IPS DF 4.7 (cell line): Measurements from ENCODE around the gene GRAMD1A.
"Not testable (repeated sequence)": the region's sequence is repeated elsewhere in the genome, so short reads cannot be mapped to it uniquely, and the experiment has no call there.

Experiments used
- DNase-seq: peaks from one replicate; pipeline ENCODE4 v3.0.0-alpha.2; 2013; ENCODE audit warnings: low spot score; ENCODE audit errors: extremely low read depth

GRAMD1A gene

DNA sequence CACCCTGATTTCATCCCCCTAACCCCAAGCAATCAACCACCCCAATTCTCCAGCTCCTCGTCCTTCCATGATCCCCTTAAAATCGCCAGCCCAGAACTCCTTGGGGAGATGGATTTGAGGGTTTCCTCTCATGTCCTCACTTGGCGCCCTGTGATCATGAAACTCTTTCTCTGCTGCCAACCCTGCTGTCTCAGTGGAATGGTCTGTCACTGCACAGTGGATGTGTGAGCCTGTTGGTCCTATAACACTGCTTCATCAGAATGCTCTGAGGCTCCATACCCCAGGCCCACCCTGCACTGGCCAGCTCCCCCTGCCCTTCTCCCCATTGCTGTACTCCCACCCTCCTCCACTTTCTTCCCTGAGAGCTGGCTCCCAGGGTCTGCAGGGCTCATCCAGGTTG lies 23.5 kb upstream of the GRAMD1A start:
- DNase-seq: no peak

DNA sequence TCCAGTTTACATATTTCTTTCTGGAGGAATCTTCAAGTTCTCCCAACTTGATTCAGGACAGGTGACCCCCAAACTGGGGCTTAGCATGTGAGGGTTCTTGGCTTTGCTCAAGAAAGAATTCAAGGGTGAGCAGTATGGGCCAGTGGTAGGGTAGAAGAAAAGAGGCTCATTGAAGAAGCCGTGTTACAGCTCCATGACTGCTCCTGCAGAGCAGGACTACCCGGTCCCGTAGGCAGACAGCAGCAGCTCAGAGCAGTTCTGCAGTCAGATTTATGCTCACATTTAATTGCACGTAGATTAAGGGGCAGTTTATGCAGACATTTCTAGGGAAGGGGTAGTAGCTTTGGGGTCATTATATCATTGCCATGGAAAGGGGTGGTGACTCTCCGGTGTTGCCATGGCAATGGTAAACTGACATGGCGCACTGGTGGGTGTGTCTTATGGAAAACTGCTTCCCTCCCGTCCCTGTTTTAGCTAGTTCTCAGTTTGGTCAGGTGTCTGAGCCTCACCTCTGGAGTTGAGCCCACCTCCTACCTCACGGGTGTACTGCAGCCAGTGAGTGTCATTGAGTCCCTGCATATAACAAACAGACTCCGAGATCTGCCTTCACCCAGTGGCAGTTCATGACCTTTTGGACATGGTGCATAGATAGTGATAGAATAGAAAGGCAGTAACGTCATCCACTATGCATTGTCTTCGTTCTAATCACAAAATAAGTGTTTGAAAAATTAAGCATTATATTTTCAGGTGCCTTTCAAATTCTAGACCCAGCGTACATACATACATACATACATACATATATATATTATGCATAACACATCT lies 20.1 kb upstream of the GRAMD1A start:
- no peak for DNase-seq

GRCh38 chr19:34982275-34982674 lies 17.8 kb upstream of the GRAMD1A start:
- no peak for DNase-seq

DNA sequence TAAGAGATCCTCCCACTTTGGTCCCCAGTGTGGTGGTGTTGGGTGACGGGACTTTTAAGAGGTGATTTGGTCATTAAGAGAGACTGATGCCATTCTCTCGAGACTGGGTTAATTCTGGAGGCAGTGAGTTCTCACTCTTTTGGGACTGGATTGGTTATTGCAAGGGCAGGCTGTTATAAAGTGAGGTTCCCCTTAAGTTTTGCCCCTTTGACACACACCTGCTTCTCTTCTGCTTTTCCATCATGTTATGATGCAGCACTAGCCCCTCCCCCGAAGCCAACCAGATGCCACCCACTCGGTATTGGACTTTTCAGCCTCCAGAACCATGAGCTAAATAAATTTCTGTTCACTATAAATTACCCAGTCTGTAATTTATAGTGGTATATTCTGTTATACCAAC lies 16.3 kb upstream of the GRAMD1A start:
- DNase-seq: no peak

- DNase-seq: no peak
Measured at GRCh38 chr19:34984287-34984686, 15.8 kb upstream of the GRAMD1A start.

DNA sequence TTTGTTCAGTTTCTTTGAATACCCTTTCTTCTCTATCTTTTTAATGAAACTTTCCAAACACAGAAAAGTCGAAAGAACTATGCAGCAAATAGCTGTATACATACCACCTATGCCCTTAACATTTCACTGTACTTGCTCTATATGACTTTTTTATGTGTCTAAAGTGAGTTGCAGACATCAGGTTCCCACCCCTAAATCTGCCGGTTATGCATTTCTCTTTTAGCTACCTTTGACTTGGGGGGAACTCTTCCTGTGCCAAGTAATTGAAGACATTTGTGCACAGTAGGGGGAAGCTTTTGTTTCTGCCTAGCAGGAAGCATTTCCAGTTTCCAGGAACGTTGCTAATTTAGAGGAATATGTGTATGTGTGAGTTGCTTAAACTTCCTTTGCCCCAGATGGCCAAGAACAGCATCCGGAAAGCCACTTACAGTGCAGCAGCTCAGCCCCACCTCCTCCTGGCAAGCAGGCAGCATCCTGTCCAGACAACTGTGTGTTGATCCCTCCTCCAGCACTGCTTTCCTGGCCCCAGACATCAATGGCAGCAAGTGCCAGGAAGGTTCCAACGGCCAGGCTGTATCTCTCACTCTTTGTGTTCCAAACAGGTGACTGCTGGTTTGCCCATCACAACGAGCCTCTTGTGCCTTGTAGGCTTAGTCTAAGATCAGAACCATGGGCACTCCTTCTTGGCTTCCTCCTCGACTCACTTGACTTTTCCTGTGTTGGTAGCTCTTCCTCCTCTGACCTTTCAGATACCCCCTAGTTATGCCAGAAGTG lies 14.7 kb upstream of the GRAMD1A start:
- DNase-seq: no peak

GRCh38 chr19:34988119-34988518 lies 12.0 kb upstream of the GRAMD1A start:
- DNase-seq: no peak

- DNase-seq: no peak
Measured at GRCh38 chr19:34989298-34989697, 10.8 kb upstream of the GRAMD1A start.

GRCh38 chr19:34990578-34991192 lies 9.4 kb upstream of the GRAMD1A start:
- no peak for DNase-seq

DNA sequence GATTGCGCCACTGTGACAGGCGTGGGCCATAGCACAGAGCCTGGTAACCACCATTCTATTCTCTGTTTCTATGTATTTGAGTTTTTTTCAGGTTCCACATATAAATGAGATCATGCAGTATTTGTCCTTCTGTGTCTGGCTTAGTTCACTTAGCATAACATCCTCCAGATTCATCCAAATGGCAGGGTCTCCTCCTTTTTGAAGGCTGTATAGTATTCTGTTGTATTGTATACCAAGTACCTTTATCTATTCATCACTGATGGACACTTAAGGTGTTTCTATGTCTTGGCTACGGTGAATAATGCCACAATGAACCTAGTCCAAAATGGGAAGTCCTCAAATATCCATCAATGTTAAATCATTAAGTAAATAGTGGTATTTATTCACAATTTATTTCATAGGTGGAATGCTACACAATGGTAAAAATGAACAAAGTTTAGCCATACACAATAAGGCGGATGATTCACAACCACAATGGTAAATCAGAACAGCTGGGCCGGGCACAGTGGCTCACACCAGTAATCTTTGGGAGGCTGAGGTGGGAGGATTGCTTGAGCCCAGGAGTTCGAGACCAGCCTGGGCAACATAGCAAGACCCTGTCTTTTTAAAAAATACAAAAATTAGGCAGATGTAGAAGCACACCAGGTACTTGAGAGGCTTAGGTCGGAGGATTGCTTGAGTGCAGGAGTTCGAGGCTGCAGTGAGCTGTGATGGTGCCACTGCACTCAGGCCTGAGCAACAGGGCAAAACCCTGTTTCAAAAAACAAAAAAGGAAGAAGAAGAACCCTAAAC lies 8.4 kb upstream of the GRAMD1A start:
- no peak for DNase-seq

DNA sequence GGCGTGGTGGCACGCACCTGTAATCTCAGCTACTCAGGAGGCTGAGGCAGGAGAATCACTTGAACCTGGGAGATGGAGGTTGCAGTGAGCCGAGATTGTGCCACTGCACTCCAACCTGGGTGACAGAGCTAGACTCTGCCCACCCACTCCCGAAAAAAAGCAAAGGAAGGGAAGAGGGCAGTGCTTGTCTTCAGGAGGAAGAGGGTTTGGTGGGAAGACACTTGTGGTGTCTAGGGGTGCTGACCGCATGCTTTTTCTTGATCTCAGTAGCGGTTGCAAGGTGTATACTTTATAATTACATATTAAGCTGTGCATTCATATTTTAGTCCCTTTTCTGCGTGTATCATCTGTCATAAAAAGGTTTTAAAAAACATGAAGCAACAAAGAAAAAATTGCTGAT lies 7.5 kb upstream of the GRAMD1A start:
- not testable (repeated sequence) for DNase-seq

GRCh38 chr19:34994286-34994642 lies 5.9 kb upstream of the GRAMD1A start:
- no peak for DNase-seq

DNA sequence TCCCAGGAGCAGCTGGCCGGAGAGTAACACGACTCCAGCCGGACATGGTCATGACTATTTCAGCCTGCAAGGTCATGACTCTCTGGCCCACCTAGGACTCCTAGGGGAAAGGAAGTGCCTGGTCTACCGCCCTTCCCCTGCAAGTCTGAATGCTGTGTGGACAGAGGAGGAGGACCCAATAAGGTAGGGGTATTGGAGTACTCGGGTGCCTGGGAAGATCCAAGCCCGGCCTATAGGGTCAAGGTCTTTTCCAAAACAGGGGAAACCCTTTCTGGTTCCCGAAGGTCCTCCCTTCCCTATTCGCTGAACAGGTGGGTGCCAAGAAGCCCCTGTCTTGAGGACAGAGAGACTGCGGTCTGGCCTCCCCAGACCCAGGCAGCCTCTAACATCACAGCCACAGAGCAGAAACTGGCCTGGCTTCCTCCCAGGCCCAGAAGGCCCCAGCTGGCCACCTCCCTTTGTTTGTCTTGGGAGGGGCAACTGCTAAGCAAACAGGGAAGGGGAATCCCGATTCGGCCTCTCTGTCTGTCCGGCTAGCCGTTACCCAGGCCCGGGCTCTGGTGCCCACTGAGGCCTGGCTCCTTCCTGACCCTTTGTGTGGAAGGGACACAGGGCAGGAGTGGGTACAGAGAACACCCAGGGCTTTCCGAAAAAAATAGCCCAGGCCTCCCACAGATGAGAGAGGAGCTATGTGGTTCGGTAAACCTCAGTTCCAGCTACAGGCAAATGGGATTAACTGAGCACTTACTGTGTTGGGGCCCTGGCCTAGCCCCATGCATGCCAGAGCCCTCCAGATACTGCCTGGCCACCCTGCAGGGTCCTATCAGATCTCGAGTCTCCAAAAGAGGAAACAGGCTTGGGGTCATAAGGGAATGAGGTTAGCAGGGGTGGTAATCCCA lies 5.2 kb upstream of the GRAMD1A start:
- DNase-seq: no peak

- DNase-seq: no peak
Measured at GRCh38 chr19:34995551-34995950, 4.6 kb upstream of the GRAMD1A start.

DNA sequence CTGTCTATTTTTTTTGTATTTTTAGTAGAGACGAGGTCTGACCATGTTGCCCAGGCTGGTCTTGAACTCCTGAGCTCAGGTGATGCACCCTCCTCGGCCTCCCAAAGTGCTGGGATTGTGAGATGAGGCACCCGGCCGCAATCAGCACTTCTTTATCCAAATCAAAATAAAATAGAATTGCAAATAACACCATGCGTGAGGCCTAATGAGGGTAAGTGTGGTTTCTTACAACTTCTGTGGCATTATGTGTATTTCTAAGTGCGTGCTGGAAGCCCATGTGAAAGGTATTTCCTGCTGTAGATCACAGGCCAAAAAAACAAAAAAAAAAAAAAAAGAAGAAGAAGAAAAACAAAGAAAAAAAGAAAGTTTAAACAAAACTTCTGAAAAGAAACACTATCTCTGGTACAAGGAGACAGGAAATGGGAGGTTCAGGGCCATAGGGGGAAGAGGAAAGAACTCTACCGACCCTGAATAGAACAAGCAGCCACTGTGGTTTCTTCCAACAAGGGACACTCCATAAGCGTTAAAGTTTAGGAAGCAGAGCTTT lies 3.0 kb upstream of the GRAMD1A start:
- DNase-seq: no peak

DNA sequence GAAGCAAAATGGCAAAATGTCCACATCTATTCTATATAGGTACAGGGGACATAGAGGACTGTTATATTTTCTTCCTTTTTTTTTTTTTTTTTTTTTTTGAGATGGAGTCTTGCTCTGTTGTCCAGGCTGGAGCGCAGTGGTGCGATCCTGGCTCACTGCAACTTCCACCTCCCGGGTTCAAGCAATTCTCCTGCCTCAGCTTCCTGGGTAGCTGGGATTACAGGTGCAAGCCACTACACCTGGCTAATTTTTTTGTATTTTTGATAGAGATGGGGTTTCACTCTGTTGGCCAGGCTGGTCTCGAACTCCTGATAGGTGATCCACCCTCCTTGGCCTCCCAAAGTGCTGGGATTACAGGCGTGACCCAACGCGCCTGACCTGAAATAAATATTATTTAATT lies 1.9 kb upstream of the GRAMD1A start:
- DNase-seq: not testable (repeated sequence)

GRCh38 chr19:34998777-34999497 lies 1.2 kb upstream of the GRAMD1A start:
- DNase-seq: no peak

DNA sequence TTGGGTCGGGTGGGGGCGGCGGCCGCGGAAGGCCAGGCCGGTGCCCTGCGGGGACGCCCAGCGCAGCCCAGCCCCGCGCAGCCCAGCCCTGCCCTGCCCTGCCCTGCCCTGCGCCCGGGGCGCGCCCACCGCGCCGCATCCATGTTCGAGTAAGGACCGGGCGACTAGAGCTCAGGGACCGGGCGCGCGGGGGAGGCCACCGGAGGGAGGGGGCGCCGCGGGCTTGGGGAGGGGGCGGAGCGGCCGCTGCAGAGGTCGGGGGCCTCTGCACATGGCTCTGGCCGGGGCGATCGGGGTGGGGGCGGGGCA lies 169 bp downstream of the GRAMD1A start:
- DNase-seq: no peak

DNA sequence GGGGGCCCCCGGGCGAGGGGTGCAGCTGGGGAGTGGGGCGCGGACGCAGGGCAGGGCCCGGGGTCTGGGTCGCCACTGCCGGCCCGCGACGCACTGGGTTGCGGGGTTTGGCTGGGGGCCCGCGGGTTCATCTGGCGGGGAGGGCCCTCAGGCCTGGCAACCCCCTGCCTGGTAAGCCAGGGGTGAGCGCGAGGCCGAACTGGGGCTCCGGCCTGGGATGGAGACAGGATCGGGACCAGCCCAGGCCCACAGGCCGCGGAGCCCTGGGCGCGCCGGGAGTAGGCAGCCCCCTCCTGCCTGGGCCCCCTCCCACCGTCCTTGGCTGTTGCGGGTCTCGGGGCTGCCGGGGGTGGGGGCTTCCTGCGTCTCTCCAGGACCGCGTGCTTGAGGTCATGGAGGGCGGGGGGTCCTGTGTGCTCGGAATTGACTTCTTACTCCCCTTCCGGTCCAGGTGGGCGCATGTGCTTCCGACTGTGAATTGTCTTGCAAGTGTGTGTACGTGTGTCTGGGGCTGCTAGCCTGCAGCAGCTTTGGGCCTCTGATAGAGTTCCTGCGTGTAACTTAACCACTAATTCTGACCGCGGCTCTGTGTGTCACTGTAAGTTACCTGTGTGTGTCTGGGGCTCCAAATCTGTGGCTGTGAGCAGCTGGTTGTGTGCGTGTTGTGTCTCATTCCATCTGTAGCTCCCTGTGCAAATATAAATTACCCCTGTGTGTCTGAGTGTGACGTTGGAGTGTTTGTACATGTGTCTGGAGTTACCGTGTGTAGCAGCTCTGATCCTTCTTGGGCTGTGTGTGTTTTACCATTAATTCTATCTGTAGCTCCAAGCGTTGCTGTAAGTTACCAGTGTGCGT lies 751 bp downstream of the GRAMD1A start:
- no peak for DNase-seq
